ENCODE data around the gene ANO2. TPM values are rescaled to one million over a fixed set of nuclear protein-coding genes. Genes with fewer than 3 reads are reported as not detected.
A peak's percentile ranks its signal among the peaks of the same experiment; 100 is the strongest.

Gene ANO2
- total RNA-seq, 1 experiment from 2014 or later = 0.68 TPM

DNA sequence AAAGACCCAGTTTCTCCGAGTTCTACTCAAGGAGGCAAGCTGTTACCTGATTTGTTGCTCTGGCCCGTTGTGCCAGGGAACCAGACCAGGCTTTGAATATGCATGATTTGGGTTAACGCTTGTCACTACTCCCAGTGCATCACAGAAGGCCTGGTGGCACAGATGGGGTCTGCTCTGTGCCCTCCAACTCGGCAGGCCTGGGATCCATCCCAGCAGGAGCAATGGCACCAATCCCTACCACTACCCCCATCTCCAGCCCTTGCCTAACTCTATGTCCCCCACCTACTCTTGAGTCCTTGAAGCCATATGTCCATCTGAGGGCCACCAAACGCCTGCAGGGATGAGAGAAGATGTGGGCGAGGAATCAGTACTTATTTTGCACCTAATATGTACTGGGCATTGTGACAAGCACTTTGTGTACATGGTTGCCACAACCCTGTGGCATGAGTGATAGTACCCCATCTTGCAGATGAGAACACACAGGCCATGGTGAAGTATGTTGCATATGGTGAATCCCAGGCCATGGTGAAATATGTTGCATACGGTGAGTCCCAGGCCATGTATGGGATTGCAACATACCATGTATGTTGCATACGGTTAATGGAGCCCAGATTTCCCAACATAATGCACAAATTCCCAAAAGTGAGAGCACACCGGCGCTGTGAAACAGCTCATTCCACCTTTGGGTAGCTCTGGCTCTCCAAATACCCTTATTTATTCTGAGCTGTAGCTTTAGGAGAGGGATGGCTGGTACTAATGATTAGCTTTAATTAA is 410.4 kb downstream of the ANO2 start:
- Histone ChIP-seq H3K36me3 (ENCODE audit: control insufficient read depth, insufficient read depth, low read length) (no peaks in the 10 kb centered on the region), H3K27me3 (replicated peaks; ENCODE audit: control insufficient read depth, insufficient read depth, low read length) (no peaks in the 10 kb centered on the region), H3K4me3 (ENCODE audit: low read depth, low read length) (no peak overlapping the region), H3K9me3 (peaks cover 4% of the 10 kb centered on the region), H3K4me1 (peaks cover 5% of the 10 kb centered on the region; the same call in 1 of the 2 replicates)
- no TSS peak for BruUV-seq (replicated peaks)
- TF ChIP-seq, protein P1, sequence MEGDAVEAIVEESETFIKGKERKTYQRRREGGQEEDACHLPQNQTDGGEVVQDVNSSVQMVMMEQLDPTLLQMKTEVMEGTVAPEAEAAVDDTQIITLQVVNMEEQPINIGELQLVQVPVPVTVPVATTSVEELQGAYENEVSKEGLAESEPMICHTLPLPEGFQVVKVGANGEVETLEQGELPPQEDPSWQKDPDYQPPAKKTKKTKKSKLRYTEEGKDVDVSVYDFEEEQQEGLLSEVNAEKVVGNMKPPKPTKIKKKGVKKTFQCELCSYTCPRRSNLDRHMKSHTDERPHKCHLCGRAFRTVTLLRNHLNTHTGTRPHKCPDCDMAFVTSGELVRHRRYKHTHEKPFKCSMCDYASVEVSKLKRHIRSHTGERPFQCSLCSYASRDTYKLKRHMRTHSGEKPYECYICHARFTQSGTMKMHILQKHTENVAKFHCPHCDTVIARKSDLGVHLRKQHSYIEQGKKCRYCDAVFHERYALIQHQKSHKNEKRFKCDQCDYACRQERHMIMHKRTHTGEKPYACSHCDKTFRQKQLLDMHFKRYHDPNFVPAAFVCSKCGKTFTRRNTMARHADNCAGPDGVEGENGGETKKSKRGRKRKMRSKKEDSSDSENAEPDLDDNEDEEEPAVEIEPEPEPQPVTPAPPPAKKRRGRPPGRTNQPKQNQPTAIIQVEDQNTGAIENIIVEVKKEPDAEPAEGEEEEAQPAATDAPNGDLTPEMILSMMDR (IDR thresholded peaks at IDR 0.05; ENCODE audit: insufficient read depth in 1 of 2, low read depth in 1 of 2, low read length in 1 of 2, severe bottlenecking in 1 of 2, unreplicated experiment in 1 of 2) = no peak
- H3K4me1 Mint-ChIP-seq (ENCODE audit: low read depth, unreplicated experiment) = peaks cover 13% of the 10 kb centered on the region
- H3K4me3 Mint-ChIP-seq (ENCODE audit: unreplicated experiment) = no peak overlapping the region
- ChIA-PET CTCF (no interaction called here), POLR2A (no interaction called here)
- H3K9me3 Mint-ChIP-seq (ENCODE audit: unreplicated experiment) = peaks cover 34% of the 10 kb centered on the region
- H3K36me3 Mint-ChIP-seq (ENCODE audit: insufficient read depth, unreplicated experiment) = no peaks in the 10 kb centered on the region
- no peak overlapping the region for H3K27ac Mint-ChIP-seq (ENCODE audit: unreplicated experiment)
- no peak for DNase-seq
- intact Hi-C loops (cut with micrococcal nuclease; ENCODE audit: unreplicated experiment) = no loop called here
- H3K27me3 Mint-ChIP-seq (ENCODE audit: insufficient read depth, unreplicated experiment) = no peaks in the 10 kb centered on the region

DNA sequence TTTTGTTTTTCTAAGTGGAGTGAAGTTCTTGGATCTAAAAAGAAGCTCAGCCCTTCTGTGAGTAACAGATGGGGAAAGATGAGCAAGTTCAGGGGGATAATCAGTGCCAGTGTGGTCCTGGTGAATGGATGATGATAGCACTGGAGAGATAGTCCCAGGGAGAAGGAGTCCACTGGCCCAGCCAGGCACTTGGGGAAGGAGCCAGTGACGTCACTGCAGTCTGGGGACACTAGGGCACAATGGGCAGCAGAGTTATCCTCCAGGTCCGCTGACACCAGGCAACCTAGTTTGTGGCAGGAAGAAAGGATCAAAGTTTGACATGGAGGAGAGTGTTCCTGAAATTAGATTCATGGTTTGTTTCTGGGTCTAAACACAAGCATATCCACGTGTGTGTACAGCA is 411.7 kb downstream of the ANO2 start:
- DNase-seq = no peak
- CTCF ChIA-PET = no interaction called here
- no peak overlapping the region for H3K4me3 Mint-ChIP-seq (ENCODE audit: unreplicated experiment)
- intact Hi-C loops (cut with micrococcal nuclease; ENCODE audit: unreplicated experiment) = no loop called here
- H3K4me3 ChIP-seq (ENCODE audit: low read depth, low read length) = no peak overlapping the region
- TF ChIP-seq, protein P1 (IDR thresholded peaks at IDR 0.05; ENCODE audit: insufficient read depth in 1 of 2, low read depth in 1 of 2, low read length in 1 of 2, severe bottlenecking in 1 of 2, unreplicated experiment in 1 of 2) = no peak
- no peaks in the 10 kb centered on the region for H3K36me3 ChIP-seq (ENCODE audit: control insufficient read depth, insufficient read depth, low read length)
- H3K4me1 Mint-ChIP-seq (ENCODE audit: low read depth, unreplicated experiment) = peaks cover 13% of the 10 kb centered on the region
- H3K9me3 ChIP-seq = peaks cover 4% of the 10 kb centered on the region
- BruUV-seq (replicated peaks) = no TSS peak
- H3K9me3 Mint-ChIP-seq (ENCODE audit: unreplicated experiment) = peaks cover 23% of the 10 kb centered on the region
- no peak overlapping the region for H3K27ac Mint-ChIP-seq (ENCODE audit: unreplicated experiment)
- no peaks in the 10 kb centered on the region for H3K36me3 Mint-ChIP-seq (ENCODE audit: insufficient read depth, unreplicated experiment)
- peaks cover 5% of the 10 kb centered on the region; the same call in 1 of the 2 replicates for H3K4me1 ChIP-seq
- POLR2A ChIA-PET = no interaction called here
- H3K27me3 Mint-ChIP-seq (ENCODE audit: insufficient read depth, unreplicated experiment) = no peaks in the 10 kb centered on the region
- H3K27me3 ChIP-seq (replicated peaks; ENCODE audit: control insufficient read depth, insufficient read depth, low read length) = no peaks in the 10 kb centered on the region

GRCh38 chr12:5525783-5526367 is 419.2 kb downstream of the ANO2 start:
- intact Hi-C loops (cut with micrococcal nuclease; ENCODE audit: unreplicated experiment) = no loop called here
- H3K4me3 Mint-ChIP-seq (ENCODE audit: unreplicated experiment) = no peak overlapping the region
- H3K36me3 Mint-ChIP-seq (ENCODE audit: insufficient read depth, unreplicated experiment) = no peaks in the 10 kb centered on the region
- ChIA-PET CTCF (no interaction called here), POLR2A (no interaction called here)
- no peak overlapping the region for H3K27ac Mint-ChIP-seq (ENCODE audit: unreplicated experiment)
- TF ChIP-seq, protein P1 (IDR thresholded peaks at IDR 0.05; ENCODE audit: insufficient read depth in 1 of 2, low read depth in 1 of 2, low read length in 1 of 2, severe bottlenecking in 1 of 2, unreplicated experiment in 1 of 2) = no peak
- Histone ChIP-seq H3K4me1 (no peaks in the 10 kb centered on the region), H3K9me3 (no peaks in the 10 kb centered on the region), H3K4me3 (ENCODE audit: low read depth, low read length) (no peak overlapping the region), H3K36me3 (ENCODE audit: control insufficient read depth, insufficient read depth, low read length) (no peaks in the 10 kb centered on the region), H3K27me3 (replicated peaks; ENCODE audit: control insufficient read depth, insufficient read depth, low read length) (no peaks in the 10 kb centered on the region)
- no TSS peak for BruUV-seq (replicated peaks)
- H3K4me1 Mint-ChIP-seq (ENCODE audit: low read depth, unreplicated experiment) = no peaks in the 10 kb centered on the region
- no peaks in the 10 kb centered on the region for H3K9me3 Mint-ChIP-seq (ENCODE audit: unreplicated experiment)
- peak in 1 of 2 experiments; percentile 14 for DNase-seq
- H3K27me3 Mint-ChIP-seq (ENCODE audit: insufficient read depth, unreplicated experiment) = no peaks in the 10 kb centered on the region
